Psoas muscle (tissue), 8 donors: ENCODE measurements around the gene ZNF329. TPM values are rescaled to one million over a fixed set of nuclear protein-coding genes. Genes with fewer than 3 reads are reported as not detected.

Experiments used
- ATAC-seq, 4 donors: fragments of 200-7000 bp; cut with Tn5 transposase; one replicate each; pipeline ENCODE4 v1.9.1; 2020; ENCODE audit warnings: moderate library complexity in 3 of 4, mild to moderate bottlenecking in 2 of 4
- DNase-seq, 2 donors: peaks; one replicate each; pipeline ENCODE4 v3.0.0-alpha.2; 2020
- H3K27ac ChIP-seq: fragments of 200-600 bp; one replicate; pipeline ENCODE4 v1.8.0; 2022
- H3K27me3 ChIP-seq, 3 donors: fragments of 200-600 bp in 1 of 3; one replicate each; pipeline versions ENCODE4 v1.6.1 to v1.8.0; 2013 to 2022; ENCODE audit warnings: low read length in 2 of 3, mild to moderate bottlenecking in 2 of 3, moderate library complexity in 1 of 3; ENCODE audit not compliant: insufficient read depth in 3 of 3
- H3K36me3 ChIP-seq, 2 donors: fragments of 200-600 bp in 1 of 2; one replicate each; pipeline versions ENCODE4 v1.6.1 to v1.8.0; 2013 to 2022; ENCODE audit warnings: low read depth in 1 of 2, mild to moderate bottlenecking in 1 of 2, moderate library complexity in 1 of 2; ENCODE audit not compliant: insufficient read depth in 1 of 2
- H3K4me1 ChIP-seq: fragments of 200-600 bp; one replicate; pipeline ENCODE4 v1.8.0; 2022
- H3K4me3 ChIP-seq: fragments of 200-600 bp; one replicate; pipeline ENCODE4 v1.8.0; 2022; ENCODE audit warnings: mild to moderate bottlenecking
- H3K9me3 ChIP-seq: fragments of 200-600 bp; one replicate; pipeline ENCODE4 v1.8.0; 2022
- CTCF ChIP-seq: fragments of 200-600 bp; IDR thresholded peaks from one replicate; pipeline ENCODE4 v1.8.0; 2022; ENCODE audit warnings: antibody characterized with exemption
- WGBS, 3 donors: extraction: QIAGEN DNeasy Blood & Tissue Kit; methylation state at CpG; one replicate each; pipeline versions ENCODE4 v1.1.6 to v1.1.7; 2013; 5-methylcytosine and 5-hydroxymethylcytosine counted together
- intact Hi-C, 2 donors: fragments of 100-400 bp; cut with DNase I; formaldehyde crosslinking; loops; one replicate each; pipeline versions ENCODE4 v1.11.0 to v1.14.2; 2022
- polyA plus RNA-seq, 3 donors: library from polyadenylated mRNA; stranded (reverse); fragments of 200-250 nt; gene quantifications; one replicate each; pipeline ENCODE4 v1.2.3, GENCODE V29; 2013
- total RNA-seq, 4 donors: library from RNA; stranded (reverse); fragmentation: NEBNext Ultra II Directional in 2 of 4; extraction: Animal tissue kit (Norgen Biotek cat#: 25700) in 2 of 4; gene quantifications; one replicate each; pipeline versions ENCODE4 v1.2.1 to v1.2.4, GENCODE V29; 2021 to 2023
- donor health status: healthy with polysubstance abuse.
- donor health status: DM: no; HTN: no; CAD: no; lungs with moderate emphysema.
- donor health status: Bipolar disorder and iron deficiency.
- donor health status: healthy.
- donor health status: DM: yes; HTN: yes; CAD: no.
- donor health status: DM: no; HTN: no; CAD: no.
- donor health status: DM: no; HTN: no; CAD: no.
- donor health status: DM: yes; HTN: yes; CAD: no.

Gene ZNF329
- total and polyA plus RNA-seq, 7 donors, result 0.79 to 5.7 (median 1.9) TPM

DNA sequence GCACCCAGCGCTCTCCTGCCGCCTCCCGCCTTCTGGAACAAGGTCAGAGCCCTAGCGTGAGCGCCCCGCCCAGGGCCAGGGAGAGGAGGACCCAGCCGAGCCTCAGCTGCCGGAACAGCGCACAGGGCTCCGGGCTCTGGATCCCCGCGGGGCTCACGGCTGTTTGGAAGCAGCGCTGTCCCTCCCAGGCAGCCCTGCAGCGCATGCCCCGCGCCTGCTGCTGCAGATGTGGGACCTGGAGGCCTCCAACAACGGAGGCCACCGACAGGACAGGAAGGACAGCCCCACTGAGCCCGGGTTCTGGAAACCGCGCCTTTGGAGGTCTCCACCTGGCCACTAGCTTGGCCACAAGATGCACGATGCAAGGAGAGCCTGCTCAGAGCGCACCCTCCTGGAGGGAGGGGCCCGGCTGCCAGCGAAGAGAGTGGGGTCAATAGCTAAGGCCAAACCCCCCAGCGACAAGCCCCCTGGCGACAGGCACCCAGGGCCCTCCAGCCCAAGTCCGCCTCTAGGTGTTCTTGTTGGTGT is 65.2 kb downstream of the ZNF329 start:
- H3K4me3 ChIP-seq, result no peak overlapping the region
- DNase-seq (no peak), ATAC-seq (no peak)
- no peaks in the 10 kb centered on the region for H3K4me1 ChIP-seq
- 92 to 97% (median 94%) methylated on average over 26 to 29 of the region's 29 CpGs for WGBS, 3 donors
- H3K36me3 ChIP-seq, result peaks cover 11 to 37% of the 10 kb centered on the region in 2 donors
- no peaks in the 10 kb centered on the region for H3K27me3 ChIP-seq
- peaks cover 66% of the 10 kb centered on the region for H3K9me3 ChIP-seq
- intact Hi-C loops, result no loop called here
- no peak for TF ChIP-seq CTCF
- H3K27ac ChIP-seq, result no peak overlapping the region

GRCh38 chr19:58084596-58085347 is 65.8 kb downstream of the ZNF329 start:
- no peak overlapping the region for H3K4me3 ChIP-seq
- peaks cover 63% of the 10 kb centered on the region for H3K9me3 ChIP-seq
- whole genome bisulfite sequencing, 3 donors, result 97 to 99% (median 99%) methylated on average over 64 to 69 of the region's 69 CpGs
- H3K27ac ChIP-seq, result no peak overlapping the region
- H3K27me3 ChIP-seq, result no peaks in the 10 kb centered on the region
- H3K4me1 ChIP-seq, result no peaks in the 10 kb centered on the region
- TF ChIP-seq CTCF, result no peak
- intact Hi-C loops, result no loop called here
- H3K36me3 ChIP-seq, result peaks cover 11 to 37% of the 10 kb centered on the region in 2 donors
- ATAC-seq, result no peak
- DNase-seq, result no peak

DNA sequence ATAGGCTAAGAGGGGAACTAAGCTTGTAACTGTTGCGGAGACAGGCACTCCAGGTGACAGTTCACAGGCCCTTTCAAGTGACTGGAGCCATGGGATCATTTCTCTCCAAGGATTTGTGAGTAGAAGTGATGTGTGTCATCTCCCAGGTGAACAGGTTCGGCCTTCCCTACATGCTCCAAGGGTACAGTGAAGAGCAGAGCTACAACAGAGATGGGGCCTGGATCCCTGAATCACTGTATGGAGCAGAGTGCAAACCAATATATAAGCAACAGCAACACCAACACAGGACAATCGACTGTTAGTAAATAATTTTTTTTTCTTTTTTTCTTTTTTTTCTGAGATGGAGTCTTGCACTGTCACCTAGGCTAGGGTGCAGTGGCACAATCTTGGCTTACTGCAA is 67.6 kb downstream of the ZNF329 start:
- peaks cover 11 to 37% of the 10 kb centered on the region in 2 donors for H3K36me3 ChIP-seq
- no peaks in the 10 kb centered on the region for H3K4me1 ChIP-seq
- 96 to 98% (median 97%) methylated on average over 3 of the region's 3 CpGs for WGBS, 3 donors
- peaks cover 53% of the 10 kb centered on the region for H3K9me3 ChIP-seq
- DNase-seq (no peak), ATAC-seq (no peak)
- no peak for TF ChIP-seq CTCF
- no peaks in the 10 kb centered on the region for H3K27me3 ChIP-seq
- intact Hi-C loops, result no loop called here
- H3K27ac ChIP-seq, result no peak overlapping the region
- no peak overlapping the region for H3K4me3 ChIP-seq

DNA sequence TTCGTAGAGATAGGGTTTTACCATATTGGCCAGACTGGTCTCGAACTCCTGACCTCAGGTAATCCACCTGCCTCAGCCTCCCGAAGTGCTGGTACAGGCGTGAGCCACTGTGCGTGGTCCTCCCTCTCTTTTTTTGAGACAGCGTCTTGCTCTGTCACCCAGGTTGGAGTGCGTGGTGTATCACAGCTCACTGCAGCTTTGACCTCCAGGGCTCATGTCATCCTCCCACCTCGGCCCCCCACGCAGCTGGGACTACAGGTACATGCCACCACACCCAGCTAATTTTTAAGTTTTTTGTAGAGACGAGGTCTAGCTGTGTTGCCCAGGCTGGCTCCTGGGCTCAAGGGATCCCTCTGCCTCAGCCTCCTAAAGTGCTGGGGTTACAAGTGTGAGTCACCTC is 70.8 kb downstream of the ZNF329 start:
- Histone ChIP-seq H3K27ac (no peak overlapping the region), H3K4me3 (no peak overlapping the region), H3K27me3 (no peaks in the 10 kb centered on the region), H3K9me3 (peaks cover 61% of the 10 kb centered on the region), H3K4me1 (no peaks in the 10 kb centered on the region), H3K36me3 (peaks cover 9% of the 10 kb centered on the region in 2 donors)
- 93 to 94% (median 93%) methylated on average over 10 of the region's 10 CpGs for WGBS, 3 donors
- TF ChIP-seq CTCF, result no peak
- intact Hi-C loops, result no loop called here
- no peak for ATAC-seq
- no peak for DNase-seq

Other genes with a start within 250 kb of the ZNF329 start
- gene ZNF417, start 234.2 kb downstream of the ZNF329 start, total RNA-seq, result 1 to 10 TPM; 3.8 to 9.5 (median 7.4) TPM
- gene ZNF417, start 234.2 kb downstream of the ZNF329 start, polyA plus RNA-seq, result 1 to 10 TPM; 1.5 to 5.2 (median 1.8) TPM
- gene ZNF418, start 215.4 kb downstream of the ZNF329 start, total RNA-seq, result 1 to 10 TPM; 2.7 to 6.1 (median 3.1) TPM
- 1 to 10 TPM in 2 of 3 donors, under 1 TPM in 1; 0.68 to 1.7 (median 1.6) TPM for gene ZNF418, start 215.4 kb downstream of the ZNF329 start, polyA plus RNA-seq
- gene ZNF256, start 203.1 kb downstream of the ZNF329 start, total RNA-seq, result 1 to 10 TPM; 1.6 to 3.7 (median 2.3) TPM
- gene ZNF256, start 203.1 kb downstream of the ZNF329 start, polyA plus RNA-seq, result 1 to 10 TPM; 1.9 to 2.5 (median 2.1) TPM
- under 1 TPM; 0.49 to 0.83 (median 0.58) TPM for gene C19orf18, start 176.3 kb downstream of the ZNF329 start, total RNA-seq
- gene C19orf18, start 176.3 kb downstream of the ZNF329 start, polyA plus RNA-seq, result 1 to 10 TPM in 1 of 3 donors, under 1 TPM in 2; 0.26 to 1.4 (median 0.30) TPM
- gene ZNF606, start 148.0 kb downstream of the ZNF329 start, total RNA-seq, result 1 to 10 TPM; 3.7 to 7.0 (median 4.3) TPM
- 1 to 10 TPM; 2.0 to 6.9 (median 2.8) TPM for gene ZNF606, start 148.0 kb downstream of the ZNF329 start, polyA plus RNA-seq
- not detected for gene ZSCAN1, start 116.8 kb downstream of the ZNF329 start, total RNA-seq
- not detected for gene ZSCAN1, start 116.8 kb downstream of the ZNF329 start, polyA plus RNA-seq
- gene ZNF135, start 91.5 kb downstream of the ZNF329 start, total RNA-seq, result 1 to 10 TPM in 3 of 4 donors, under 1 TPM in 1; 0.87 to 1.7 (median 1.4) TPM
- gene ZNF135, start 91.5 kb downstream of the ZNF329 start, polyA plus RNA-seq, result 1 to 10 TPM in 1 of 3 donors, under 1 TPM in 2; 0.89 to 1.3 (median 0.90) TPM
- 10 to 100 TPM; 13.1 to 36.8 (median 16.3) TPM for gene ZSCAN18, start 52.6 kb downstream of the ZNF329 start, total RNA-seq
- 10 to 100 TPM in 2 of 3 donors, 1 to 10 TPM in 1; 9.5 to 14.0 (median 13.8) TPM for gene ZSCAN18, start 52.6 kb downstream of the ZNF329 start, polyA plus RNA-seq
- 10 to 100 TPM; 11.2 to 15.0 (median 14.8) TPM for gene ZNF274, start 32.3 kb upstream of the ZNF329 start, total RNA-seq
- 10 to 100 TPM; 11.3 to 20.5 (median 13.9) TPM for gene ZNF274, start 32.3 kb upstream of the ZNF329 start, polyA plus RNA-seq
- gene ZNF544, start 78.1 kb upstream of the ZNF329 start, total RNA-seq, result 10 to 100 TPM in 1 of 4 donors, 1 to 10 TPM in 3; 2.4 to 15.3 (median 5.1) TPM
- 1 to 10 TPM; 3.8 to 8.1 (median 7.8) TPM for gene ZNF544, start 78.1 kb upstream of the ZNF329 start, polyA plus RNA-seq
- gene ZNF8, start 128.2 kb upstream of the ZNF329 start, total RNA-seq, result 1 to 10 TPM; 1.5 to 2.5 (median 2.0) TPM
- 1 to 10 TPM in 1 of 3 donors, under 1 TPM in 2; 0.35 to 1.3 (median 0.86) TPM for gene ZNF8, start 128.2 kb upstream of the ZNF329 start, polyA plus RNA-seq
- 10 to 100 TPM; 13.9 to 33.3 (median 16.4) TPM for gene ERVK3-1, start 154.6 kb upstream of the ZNF329 start, total RNA-seq
- gene ERVK3-1, start 154.6 kb upstream of the ZNF329 start, polyA plus RNA-seq, result 10 to 100 TPM; 29.5 to 81.0 (median 77.4) TPM
- gene ZSCAN22, start 176.2 kb upstream of the ZNF329 start, total RNA-seq, result 1 to 10 TPM; 2.0 to 3.1 (median 2.4) TPM
- 1 to 10 TPM; 1.1 to 1.8 (median 1.8) TPM for gene ZSCAN22, start 176.2 kb upstream of the ZNF329 start, polyA plus RNA-seq
- gene A1BG, start 202.7 kb upstream of the ZNF329 start, total RNA-seq, result 1 to 10 TPM; 1.6 to 5.4 (median 3.8) TPM
- 10 to 100 TPM in 2 of 3 donors, 1 to 10 TPM in 1; 5.2 to 12.0 (median 10.0) TPM for gene A1BG, start 202.7 kb upstream of the ZNF329 start, polyA plus RNA-seq
- gene ZNF497, start 212.0 kb upstream of the ZNF329 start, total RNA-seq, result under 1 TPM; 0.08 to 0.30 (median 0.18) TPM
- under 1 TPM; 0.13 to 0.43 (median 0.30) TPM for gene ZNF497, start 212.0 kb upstream of the ZNF329 start, polyA plus RNA-seq
- under 1 TPM; 0.10 to 0.34 (median 0.20) TPM for gene ZNF837, start 230.2 kb upstream of the ZNF329 start, total RNA-seq
- gene ZNF837, start 230.2 kb upstream of the ZNF329 start, polyA plus RNA-seq, result under 1 TPM; 0.08 to 0.33 (median 0.24) TPM
- gene RPS5, start 236.5 kb upstream of the ZNF329 start, total RNA-seq, result 100 to 1,000 TPM; 513 to 839 (median 740) TPM
- 1,000 to 10,000 TPM; 1,118 to 2,384 (median 1,312) TPM for gene RPS5, start 236.5 kb upstream of the ZNF329 start, polyA plus RNA-seq
- gene RNF225, start 244.9 kb upstream of the ZNF329 start, total RNA-seq, result not detected
- gene RNF225, start 244.9 kb upstream of the ZNF329 start, polyA plus RNA-seq, result not detected